Brain microvascular endothelial cell (primary cell): ENCODE results near the gene CETP.

ENCODE experiments used
- DNase-seq: peaks from one replicate; pipeline ENCODE4 v3.0.0-alpha.2; 2020
- H3K27ac ChIP-seq: fragments of 250-450 bp; sonication (Bioruptor Pico); 2 replicates; pipeline ENCODE4 v1.5.1; 2020; ENCODE audit warnings: mild to moderate bottlenecking, moderate library complexity
- H3K27me3 ChIP-seq: fragments of 250-450 bp; sonication (Bioruptor Pico); replicated peaks from 2 replicates; pipeline ENCODE4 v1.5.1; 2020; ENCODE audit warnings: mild to moderate bottlenecking
- H3K36me3 ChIP-seq: fragments of 250-450 bp; sonication (Bioruptor Pico); replicated peaks from 2 replicates; pipeline ENCODE4 v1.5.1; 2020; ENCODE audit warnings: mild to moderate bottlenecking
- H3K4me3 ChIP-seq: 2 replicates; pipeline ENCODE4 v1.5.1; 2011; ENCODE audit warnings: low read depth, mild to moderate bottlenecking, control low read depth, low read length, moderate library complexity
- CTCF ChIP-seq: IDR thresholded peaks from 2 replicates; pipeline ENCODE4 v1.5.1; 2011; ENCODE audit warnings: low read depth, mild to moderate bottlenecking, moderate library complexity, low read length, control low read depth, inconsistent platforms; ENCODE audit errors: missing control alignments
- in situ Hi-C: cut with HindIII; loops from 2 replicates; pipeline ENCODE4 v1.10.0; 2017; ENCODE audit warnings: low sequenced_read_pairs, low pct_ligation_motif_present

The CETP gene

GRCh38 chr16:56918467-56919012 lies 43.2 kb upstream of the CETP start:
- Histone ChIP-seq H3K27ac (no peak overlapping the region), H3K4me3 (no peak overlapping the region), H3K27me3 (no peaks in the 10 kb centered on the region), H3K36me3 (no peaks in the 10 kb centered on the region)
- DNase-seq: no peak
- no peak for TF ChIP-seq CTCF
- in situ Hi-C loops: no loop called here

DNA sequence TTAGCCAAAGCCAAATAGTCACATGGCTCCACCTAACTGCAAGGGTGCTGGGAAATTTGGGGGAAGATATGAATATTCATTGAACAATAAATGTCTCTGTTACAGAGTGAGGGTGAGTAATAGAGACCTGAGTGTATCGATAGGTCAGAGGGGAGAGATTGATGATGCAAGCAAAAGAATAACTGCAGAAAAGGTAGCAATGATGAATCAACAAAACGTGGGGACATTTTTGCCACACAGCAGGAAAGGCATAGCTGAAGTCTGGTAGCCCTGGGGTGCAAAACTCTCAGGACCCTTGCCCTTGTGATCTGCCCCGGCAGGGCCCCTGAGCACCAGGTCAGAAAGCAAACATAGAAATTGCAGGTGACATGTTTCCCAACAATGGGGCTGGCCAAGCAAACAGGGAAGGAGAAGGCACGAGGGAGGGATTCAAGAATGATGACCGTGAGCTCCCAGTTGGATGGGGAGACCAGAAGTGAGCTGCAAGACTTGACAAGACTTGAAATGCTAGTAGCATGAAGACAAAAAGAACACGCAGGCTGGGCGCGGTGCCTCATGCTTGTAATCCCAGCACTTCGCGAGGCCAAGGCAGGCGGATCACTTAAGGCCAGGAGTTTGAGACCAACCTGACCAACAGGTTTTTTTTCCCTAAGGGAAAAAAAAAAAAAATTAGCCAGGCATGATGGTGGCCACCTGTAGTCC lies 42.5 kb upstream of the CETP start:
- no peak overlapping the region for H3K27ac ChIP-seq
- TF ChIP-seq CTCF: no peak
- no peak for DNase-seq
- no peaks in the 10 kb centered on the region for H3K27me3 ChIP-seq
- in situ Hi-C loops: no loop called here
- no peak overlapping the region for H3K4me3 ChIP-seq
- H3K36me3 ChIP-seq: no peaks in the 10 kb centered on the region

- DNase-seq: no peak
- in situ Hi-C loops: no loop called here
- H3K36me3 ChIP-seq: no peaks in the 10 kb centered on the region
These were observed 40.2 kb upstream of the CETP start for GRCh38 chr16:56921571-56921970.

GRCh38 chr16:56923481-56924091 lies 38.2 kb upstream of the CETP start:
- TF ChIP-seq CTCF: no peak
- no peak overlapping the region for H3K4me3 ChIP-seq
- H3K27ac ChIP-seq: no peak overlapping the region
- in situ Hi-C loops: no loop called here
- DNase-seq: no peak
- H3K27me3 ChIP-seq: no peaks in the 10 kb centered on the region
- H3K36me3 ChIP-seq: no peaks in the 10 kb centered on the region

More at GRCh38 chr16:56921571-56921970, 40.2 kb upstream of the CETP start:
- no peak overlapping the region for H3K4me3 ChIP-seq
- H3K27ac ChIP-seq: no peak overlapping the region
- H3K27me3 ChIP-seq: no peaks in the 10 kb centered on the region
- TF ChIP-seq CTCF: no peak

DNA sequence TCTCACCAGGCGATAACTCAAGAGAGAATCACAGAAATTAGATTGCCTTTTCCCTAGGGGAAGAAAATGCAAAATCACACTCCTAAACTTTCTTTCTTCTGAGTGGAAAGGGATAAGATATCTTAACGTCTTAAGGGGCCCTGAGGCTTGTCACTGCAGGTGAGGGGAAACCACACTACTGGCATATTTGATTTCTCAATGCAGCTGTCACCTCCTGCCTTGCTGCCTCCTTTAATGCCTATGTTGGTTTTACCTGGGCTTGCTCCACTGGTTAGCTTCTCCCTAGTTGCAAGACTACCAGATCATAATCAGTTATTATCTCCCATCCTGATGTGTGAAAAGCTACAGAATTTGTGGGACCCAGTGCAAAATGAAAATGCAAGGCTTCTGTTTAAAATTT lies 34.3 kb upstream of the CETP start:
- DNase-seq: no peak
- TF ChIP-seq CTCF: no peak
- Histone ChIP-seq H3K27ac (no peak overlapping the region), H3K27me3 (no peaks in the 10 kb centered on the region), H3K4me3 (no peak overlapping the region), H3K36me3 (peaks cover 4% of the 10 kb centered on the region)
- in situ Hi-C loops: no loop called here

DNA sequence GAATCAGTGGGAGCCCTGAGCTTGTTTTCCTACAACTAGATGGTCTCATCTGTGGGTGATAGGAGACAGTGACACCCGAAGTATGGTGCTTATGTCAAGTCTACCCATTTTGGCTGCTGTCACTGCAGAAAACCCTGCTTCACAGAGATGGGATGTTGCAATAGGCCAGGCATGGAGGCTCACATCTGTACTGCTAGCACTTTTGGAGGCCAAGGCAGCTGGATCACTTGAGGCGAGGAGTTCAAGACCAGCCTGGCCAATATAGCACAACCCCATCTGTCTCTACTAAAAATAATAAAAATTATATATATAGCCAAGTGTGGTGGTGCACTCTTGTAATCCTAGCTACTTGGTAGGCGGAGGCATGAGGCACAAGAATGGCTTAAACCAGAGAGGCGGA lies 32.1 kb upstream of the CETP start:
- in situ Hi-C loops: no loop called here
- TF ChIP-seq CTCF: no peak
- Histone ChIP-seq H3K27me3 (no peaks in the 10 kb centered on the region), H3K27ac (no peak overlapping the region), H3K36me3 (peaks cover 18% of the 10 kb centered on the region), H3K4me3 (no peak overlapping the region)
- DNase-seq: no peak
